HG03442 (cell line): Measurements from ENCODE around the gene DDX31.

Experiments
- ATAC-seq: cut with Tn5 transposase; IDR thresholded peaks from one replicate; pipeline ENCODE4 v1.9.1; 2021; ENCODE audit warnings: mild to moderate bottlenecking, moderate library complexity; ENCODE audit not compliant: unreplicated experiment

The DDX31 gene

GRCh38 chr9:132600326-132600984 is 69.3 kb downstream of the DDX31 start:
- ATAC-seq: no peak

DNA sequence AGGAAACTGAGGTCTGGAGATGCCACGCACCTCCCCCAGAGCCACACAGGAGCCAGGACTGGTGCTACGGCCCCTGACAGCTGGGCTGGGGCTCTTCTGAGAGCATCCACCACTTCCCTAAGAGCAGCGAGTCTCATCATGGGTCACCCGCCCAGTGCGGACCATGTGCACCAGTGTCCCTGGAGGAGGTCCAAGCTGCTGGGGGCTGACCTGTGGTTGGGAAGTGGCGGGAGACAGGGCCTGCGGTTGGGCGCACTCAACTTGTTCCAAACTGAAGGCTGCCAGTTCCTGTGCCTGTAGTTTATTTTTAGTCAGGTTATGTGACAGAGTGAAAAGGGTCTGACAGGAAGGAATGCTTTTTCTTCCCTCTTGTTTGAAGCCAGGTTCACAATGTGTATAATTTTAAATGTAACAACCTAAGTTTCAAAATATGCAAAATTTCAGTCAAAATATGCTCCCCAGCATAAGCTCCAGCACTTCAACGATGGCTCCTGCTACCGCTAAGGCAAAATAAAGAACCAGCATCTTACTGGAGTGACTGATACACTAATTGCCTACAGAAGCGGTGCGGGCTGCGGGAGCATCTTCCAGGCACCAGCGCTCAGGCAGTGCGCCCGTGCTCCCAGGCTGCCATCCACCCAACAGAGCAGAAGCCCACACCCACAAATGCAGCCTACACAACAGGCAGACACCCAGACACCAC is 72.6 kb downstream of the DDX31 start:
- ATAC-seq: no peak

GRCh38 chr9:132596200-132596599 is 73.6 kb downstream of the DDX31 start:
- no peak for ATAC-seq

- no peak for ATAC-seq
Observed at GRCh38 chr9:132595319-132595718, 74.5 kb downstream of the DDX31 start.

- no peak for ATAC-seq
Observed at GRCh38 chr9:132594412-132594811, 75.4 kb downstream of the DDX31 start.

DNA sequence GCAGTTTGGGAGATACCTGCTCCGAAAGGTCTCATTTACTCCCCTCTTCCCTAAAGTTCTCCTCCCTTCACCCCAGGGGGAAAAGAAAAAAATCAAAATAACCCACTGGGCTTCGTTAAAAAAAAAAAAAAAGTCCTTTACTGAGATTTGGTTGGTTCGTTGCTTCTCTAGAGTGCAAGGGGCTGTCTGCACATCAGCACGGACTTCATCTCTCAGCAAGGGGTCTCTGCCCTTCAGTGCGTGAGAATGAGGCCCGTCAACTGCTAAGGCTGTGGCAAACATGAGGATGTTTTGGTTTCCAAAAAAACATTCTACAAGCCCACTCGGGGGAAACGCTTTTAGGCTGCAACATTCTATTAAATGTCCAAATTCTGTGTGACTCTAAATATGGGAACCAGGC is 77.3 kb downstream of the DDX31 start:
- no peak for ATAC-seq

DNA sequence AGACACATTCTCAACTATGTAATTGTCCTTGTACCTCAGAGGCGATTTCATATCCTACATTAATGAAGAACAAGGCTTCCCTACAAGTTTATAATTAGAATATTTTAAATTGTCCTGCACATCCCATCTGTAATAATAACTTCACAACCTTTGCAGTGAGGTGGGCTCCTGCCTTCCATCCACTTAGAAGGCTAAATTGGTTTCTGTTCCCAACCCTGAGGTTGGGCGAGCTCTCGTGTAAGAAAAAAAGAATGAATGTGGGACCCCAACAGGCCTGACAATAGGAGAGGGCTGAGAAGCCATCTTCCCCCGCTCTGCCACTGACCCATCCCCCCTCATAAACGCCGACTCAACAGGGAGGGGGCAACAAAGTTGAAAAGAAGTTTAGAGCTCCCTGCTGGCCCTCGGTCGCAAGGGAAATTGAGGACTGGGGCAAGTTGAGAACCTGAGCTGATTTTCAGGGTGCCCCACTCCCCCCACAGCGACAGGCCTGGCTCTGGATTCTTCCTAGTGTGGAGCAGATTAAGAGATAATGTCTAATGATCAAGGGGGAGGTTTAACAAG is 78.0 kb downstream of the DDX31 start:
- ATAC-seq: no peak

DNA sequence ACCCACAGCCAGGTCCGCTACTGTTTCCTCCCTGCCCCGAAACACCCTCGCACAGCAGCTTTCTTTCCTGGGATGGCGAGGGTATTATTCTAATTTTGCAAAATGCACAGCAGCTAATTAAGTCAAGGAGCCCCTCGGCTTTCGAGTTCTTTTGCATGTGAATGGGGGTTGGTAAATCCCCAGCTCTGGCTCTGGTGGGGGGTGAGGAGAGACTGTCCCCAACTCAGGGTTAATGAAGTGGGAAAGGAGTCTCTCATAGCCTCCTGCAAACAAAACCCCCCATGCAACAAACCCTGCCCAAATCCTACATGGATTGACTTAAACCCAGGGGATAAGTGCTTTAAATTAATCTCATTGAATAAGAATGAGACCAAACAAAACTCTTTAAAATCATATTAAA is 78.5 kb downstream of the DDX31 start:
- ATAC-seq: no peak

GRCh38 chr9:132590318-132591182 is 79.2 kb downstream of the DDX31 start:
- no peak for ATAC-seq

- no peak for ATAC-seq
Observed at GRCh38 chr9:132590037-132590317, 79.8 kb downstream of the DDX31 start.

GRCh38 chr9:132589148-132590036 is 80.4 kb downstream of the DDX31 start:
- ATAC-seq: no peak

DNA sequence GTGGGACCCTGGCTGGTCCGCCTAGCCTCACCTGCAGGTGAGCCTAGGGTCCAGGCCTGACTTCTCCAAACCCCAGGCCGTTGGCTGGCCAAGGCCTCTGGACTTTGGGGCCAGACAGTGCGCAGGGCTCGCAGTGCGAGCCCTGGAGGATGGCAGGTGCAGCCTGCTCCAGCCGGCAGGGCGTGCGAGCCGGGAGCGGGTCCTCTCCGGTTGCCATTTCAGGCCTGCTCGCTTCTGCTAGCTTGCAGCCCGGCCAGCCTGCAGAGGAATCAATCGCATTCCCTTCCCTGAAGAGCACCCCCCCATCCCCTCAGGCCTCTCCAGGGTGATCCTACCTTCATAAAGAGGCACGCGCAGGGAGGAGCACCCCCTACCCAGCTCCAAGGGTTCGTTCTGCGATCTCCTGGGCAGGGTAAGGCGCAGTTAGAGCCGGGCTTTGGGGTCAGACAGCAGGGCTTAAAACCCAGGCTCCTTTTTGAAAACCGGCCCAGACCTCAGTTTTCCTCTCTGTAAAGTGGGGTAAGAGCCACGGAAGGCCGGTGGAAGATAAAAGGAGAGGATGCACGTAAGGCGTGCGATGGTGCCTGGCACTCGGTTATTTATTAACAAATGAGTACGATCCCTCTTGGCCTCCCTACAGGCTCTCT is 81.2 kb downstream of the DDX31 start:
- no peak for ATAC-seq

DNA sequence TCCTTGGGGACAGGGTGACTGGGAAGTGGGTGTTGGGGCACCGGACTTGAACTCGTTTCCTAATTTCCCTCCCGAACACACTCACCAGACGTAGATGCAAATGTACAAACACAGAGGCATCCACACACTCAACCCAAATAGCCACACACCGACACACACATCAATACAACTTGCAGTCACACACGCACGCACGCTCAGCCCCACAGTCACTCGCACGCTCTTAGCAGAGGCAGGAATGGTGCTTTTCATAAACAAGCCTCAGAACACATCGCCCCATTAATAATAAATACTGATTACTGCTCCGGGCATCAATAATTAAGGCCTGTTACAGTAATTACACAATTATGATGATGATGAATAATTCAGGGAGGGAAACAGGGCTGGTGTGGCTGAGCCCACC is 81.7 kb downstream of the DDX31 start:
- ATAC-seq: no peak

DNA sequence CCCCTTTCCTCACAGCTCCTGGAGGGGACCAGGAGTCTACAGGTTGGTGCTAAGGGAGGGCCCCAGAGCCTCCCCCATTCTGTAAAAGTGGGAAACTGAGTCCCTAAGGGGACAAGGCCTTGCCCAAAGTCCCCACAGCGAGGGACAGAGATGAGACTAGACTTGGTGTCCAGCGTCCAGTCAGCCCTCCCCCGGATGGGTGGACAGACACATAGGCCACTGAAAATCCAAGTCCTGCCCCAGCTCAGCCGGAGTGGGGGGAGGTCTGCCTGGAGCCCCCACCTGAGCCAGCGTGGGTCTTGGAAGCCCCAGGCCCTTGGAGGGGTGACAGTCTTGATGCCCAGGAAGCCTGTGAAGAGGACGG is 82.2 kb downstream of the DDX31 start:
- no peak for ATAC-seq

- ATAC-seq: no peak
Observed at GRCh38 chr9:132586830-132587591, 82.8 kb downstream of the DDX31 start.

DNA sequence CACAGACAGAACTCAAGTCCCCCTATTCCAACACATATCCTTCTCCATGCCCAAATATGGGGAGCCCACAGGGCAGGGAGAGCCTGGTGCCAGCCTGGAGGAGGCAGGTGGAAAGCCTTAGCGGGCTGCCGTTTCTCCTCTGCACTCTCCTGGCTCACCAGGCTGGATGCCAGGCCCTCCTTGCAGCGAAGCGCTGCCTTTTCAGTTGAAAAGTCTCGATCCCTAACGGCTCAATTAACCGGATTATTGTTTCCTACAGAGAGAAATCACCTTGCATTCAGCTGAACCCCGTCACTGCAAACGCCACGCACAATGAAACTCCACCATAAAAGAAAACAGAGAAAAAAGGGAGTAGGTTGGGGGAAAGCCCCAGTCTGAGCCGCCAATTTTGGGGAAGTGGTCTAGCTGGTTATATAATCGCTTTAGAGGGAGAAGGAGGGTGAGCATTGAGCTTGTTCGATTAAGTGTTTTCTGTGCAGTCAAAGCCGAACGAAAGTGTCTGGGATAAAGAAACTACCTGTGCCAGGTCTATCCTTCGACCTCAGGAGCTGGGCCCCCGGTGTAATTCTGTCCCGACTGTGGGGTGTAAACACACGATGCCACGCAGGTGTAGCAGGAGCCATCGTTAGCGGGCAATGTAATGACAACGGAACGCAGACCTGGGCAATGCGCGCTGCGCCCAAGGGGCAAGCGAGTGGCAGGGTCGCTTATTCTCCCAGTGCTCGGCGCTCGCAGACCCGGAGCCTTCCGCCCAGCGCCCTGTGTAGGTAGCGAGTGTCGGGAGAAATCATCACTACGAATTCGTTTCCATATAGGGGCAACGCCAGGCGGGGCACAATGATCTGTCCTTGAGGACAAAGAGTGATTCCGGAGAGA is 83.6 kb downstream of the DDX31 start:
- ATAC-seq: no peak

DNA sequence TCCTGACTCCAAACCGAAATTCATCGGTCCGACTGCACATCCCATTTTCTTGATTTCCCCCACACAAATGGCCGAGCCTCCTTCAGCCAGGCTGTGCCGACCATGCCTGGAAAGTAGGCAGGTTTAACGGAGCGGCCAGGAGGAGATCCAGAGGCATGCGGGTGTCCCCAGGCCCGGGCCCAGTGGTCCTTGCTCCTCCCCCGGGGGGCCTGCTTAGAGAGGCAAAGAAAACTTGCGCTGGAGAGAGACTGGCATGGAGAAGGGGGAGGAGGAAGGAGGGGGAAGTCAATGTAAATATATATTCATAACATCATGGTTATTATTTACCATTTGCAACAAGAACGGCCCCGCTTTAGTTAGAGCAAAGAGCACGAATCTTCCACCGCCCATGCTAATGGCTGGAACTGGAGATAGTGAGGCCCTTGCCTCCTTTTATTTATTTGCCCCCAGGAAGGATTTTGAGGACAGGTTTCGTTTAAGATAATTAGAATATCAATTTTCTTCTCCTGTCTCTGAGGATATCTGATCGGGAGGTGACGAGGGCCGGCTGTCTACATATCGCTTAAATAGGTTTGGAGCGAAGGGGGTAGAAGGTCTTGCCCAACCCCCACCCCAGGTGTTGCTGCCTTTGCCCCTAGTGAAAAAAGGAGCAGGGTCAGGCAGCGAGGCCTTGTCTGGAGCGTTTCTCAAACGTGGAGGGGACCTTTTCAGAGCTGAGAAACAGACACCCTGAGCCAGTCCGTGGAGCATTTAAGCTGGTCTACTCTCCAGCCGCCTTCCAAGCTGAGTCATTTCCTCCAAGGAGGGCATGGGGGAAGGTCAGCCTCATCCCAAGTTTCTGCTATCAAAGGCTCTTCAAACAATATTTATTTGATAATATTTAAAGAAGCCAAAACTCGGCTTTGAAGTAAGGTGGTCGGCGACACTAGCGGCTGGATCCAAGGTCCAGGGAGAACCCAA is 84.9 kb downstream of the DDX31 start:
- ATAC-seq: no peak
